ENCODE measurements around the gene SBDS.
"Not testable (repeated sequence)": the region's sequence is repeated elsewhere in the genome, so short reads cannot be mapped to it uniquely, and the experiment has no call there.

- TF ChIP-seq CTCF, POLR2A (IDR thresholded peaks at IDR 0.05): not testable (repeated sequence)
These were observed 18.8 kb upstream of the SBDS start for GRCh38 chr7:67014076-67014622.

Measured in right lobe of liver (tissue), 4 donors.